Endothelial cell of umbilical vein (primary cell): ENCODE results near the gene MROH9. TPM values are rescaled to one million over a fixed set of nuclear protein-coding genes. Genes with fewer than 3 reads are reported as not detected.

Source experiments
- BruUV-seq: library from RNA; stranded (reverse); fragments of 400-500 nt; replicated peaks from 2 replicates; lab custom pipeline; 2021; lab: Mats Ljungman, UMichigan
- CTCF ChIA-PET: fragments of 300-600, 350-600 bp; sonication (Branson Sonifier 250); formaldehyde crosslinking; loops from one replicate; lab custom pipeline; 2021; ENCODE audit warnings: antibody characterized with exemption, inconsistent platforms; lab: Charles Lee
- POLR2A ChIA-PET: fragments of 300-600, 350-600 bp; sonication (Branson Sonifier 250); formaldehyde crosslinking; loops from one replicate; lab custom pipeline; 2021; ENCODE audit warnings: antibody characterized with exemption, inconsistent platforms; lab: Charles Lee
- DNase-seq: peaks from one replicate; pipeline ENCODE4 v3.0.0-alpha.2; 2011; ENCODE audit warnings: low read depth, low spot score
- FAIRE-seq: peaks from 2 replicates; lab custom pipeline; 2011; peaks lifted over from hg19 to GRCh38; lab: Jason Lieb, UNC
- H2AFZ ChIP-seq: 2 replicates; pipeline ENCODE4 v1.6.0; 2012; ENCODE audit warnings: low read depth, low read length, control low read depth, inconsistent platforms
- H3K27ac ChIP-seq: 2 replicates; pipeline ENCODE4 v1.5.1; 2011; ENCODE audit warnings: low read depth, mild to moderate bottlenecking, control low read depth, low read length, moderate library complexity; ENCODE audit not compliant: insufficient read depth
- H3K27me3 ChIP-seq, 2 experiments: 2 replicates each; pipeline versions ENCODE4 v1.6.0 to v1.6.1; 2011; ENCODE audit warnings: low read length in 2 of 2, mixed read lengths in 1 of 2; ENCODE audit not compliant: control insufficient read depth in 2 of 2, insufficient read depth in 2 of 2
- H3K36me3 ChIP-seq, 2 experiments: 2 replicates in 1 of 2; 3 replicates in 1 of 2; pipeline ENCODE4 v1.5.1; 2011; ENCODE audit warnings: low read length in 2 of 2, mild to moderate bottlenecking in 1 of 2, moderate library complexity in 1 of 2; ENCODE audit not compliant: control insufficient read depth in 2 of 2, insufficient read depth in 2 of 2; ENCODE audit errors: extremely low read depth in 1 of 2
- H3K4me1 ChIP-seq: 3 replicates; pipeline ENCODE4 v1.5.1; 2011; ENCODE audit warnings: mild to moderate bottlenecking, low read length; ENCODE audit not compliant: control insufficient read depth, insufficient read depth; ENCODE audit errors: extremely low read depth
- H3K4me2 ChIP-seq: 2 replicates; pipeline ENCODE4 v1.6.1; 2011; ENCODE audit warnings: low read length, control low read depth, mixed read lengths; ENCODE audit not compliant: insufficient read depth
- H3K4me3 ChIP-seq, 3 experiments: fragments of 200-600 bp in 1 of 3; sonication (generic), shearing (Covaris generic) in 1 of 3; replicated peaks in 1 of 3; 2 replicates each; pipeline ENCODE4 v1.5.1; 2011 to 2016; ENCODE audit warnings: control low read depth in 3 of 3, low read length in 3 of 3, mild to moderate bottlenecking in 2 of 3, inconsistent platforms in 1 of 3, low read depth in 1 of 3, moderate library complexity in 1 of 3; ENCODE audit not compliant: insufficient read depth in 1 of 3
- H3K79me2 ChIP-seq: 2 replicates; pipeline ENCODE4 v1.6.0; 2012; ENCODE audit warnings: low read length, inconsistent platforms; ENCODE audit not compliant: control insufficient read depth, insufficient read depth
- H3K9ac ChIP-seq: replicated peaks from 2 replicates; pipeline ENCODE3; 2011; ENCODE audit warnings: low read length, control low read depth; ENCODE audit not compliant: insufficient read depth; ENCODE audit errors: extremely low read depth
- H3K9me1 ChIP-seq: replicated peaks from 3 replicates; pipeline ENCODE4 v1.6.0; 2011; ENCODE audit warnings: mild to moderate bottlenecking, low read length; ENCODE audit not compliant: control insufficient read depth, insufficient read depth; ENCODE audit errors: extremely low read depth
- H3K9me3 ChIP-seq: replicated peaks from 2 replicates; pipeline ENCODE4 v1.5.1; 2012; ENCODE audit warnings: low read length, inconsistent platforms; ENCODE audit not compliant: control insufficient read depth, insufficient read depth
- H4K20me1 ChIP-seq: replicated peaks from 2 replicates; pipeline ENCODE3; 2011; ENCODE audit warnings: mild to moderate bottlenecking, low read length; ENCODE audit not compliant: control insufficient read depth, insufficient read depth; ENCODE audit errors: extremely low read depth
- EZH2 ChIP-seq: IDR thresholded peaks from 2 replicates; pipeline ENCODE4 v1.6.1; 2012; ENCODE audit warnings: borderline replicate concordance, low read depth, mild to moderate bottlenecking, moderate library complexity, low read length, inconsistent platforms; ENCODE audit not compliant: severe bottlenecking
- FOS ChIP-seq: IDR thresholded peaks from 2 replicates; pipeline ENCODE4 v1.6.1; 2011; ENCODE audit warnings: mild to moderate bottlenecking, low read length, moderate library complexity, borderline replicate concordance; ENCODE audit not compliant: insufficient read depth
- GATA2 ChIP-seq: IDR thresholded peaks from 2 replicates; pipeline ENCODE4 v1.7.0; 2011; ENCODE audit warnings: low read depth, mild to moderate bottlenecking, moderate library complexity, mixed read lengths, low read length; ENCODE audit not compliant: insufficient read length, insufficient read depth
- JUN ChIP-seq: IDR thresholded peaks from 2 replicates; pipeline ENCODE4 v1.6.1; 2011; ENCODE audit warnings: borderline replicate concordance, low read depth; ENCODE audit not compliant: insufficient read length, insufficient read depth
- MYC ChIP-seq: IDR thresholded peaks from one replicate; pipeline ENCODE4 v1.6.1; 2011; ENCODE audit warnings: mild to moderate bottlenecking, low read depth, low read length
- POLR2A ChIP-seq: IDR thresholded peaks from 2 replicates; pipeline ENCODE4 v1.6.1; 2012; ENCODE audit warnings: low read depth, mild to moderate bottlenecking, control low read depth, low read length
- POLR2AphosphoS5 ChIP-seq: IDR thresholded peaks from 2 replicates; pipeline ENCODE4 v1.6.1; 2012; ENCODE audit warnings: low read depth, mild to moderate bottlenecking, control low read depth, low read length, moderate library complexity; ENCODE audit not compliant: insufficient read depth
- dilution Hi-C: fragments of 300-500 bp; cut with MboI; formaldehyde crosslinking; loops from one replicate; pipeline ENCODE4 v1.15.0; 2019; ENCODE audit warnings: low sequenced_read_pairs; ENCODE audit not compliant: extremely low pct_ligation_motif_present
- intact Hi-C: fragments of 100-400 bp; cut with micrococcal nuclease; formaldehyde crosslinking; loops from one replicate; pipeline ENCODE4 v1.10.0; 2022
- polyA plus RNA-seq, 4 experiments: library from polyadenylated mRNA; depleted of rRNA in 3 of 4; stranded (reverse) in 3 of 4; unstranded in 1 of 4; fragments of >200 nt; gene quantifications; 2 replicates each; pipeline versions ENCODE4 v1.2.1 to v1.2.3, GENCODE V29; 2011 to 2012; ENCODE audit warnings: missing spikeins in 1 of 4
- total RNA-seq: library from RNA; stranded (reverse); gene quantifications from 2 replicates; pipeline ENCODE4 v1.2.3, GENCODE V29; 2021
- TF ChIP-seq, protein P1 (sequence below), 2 donors: IDR thresholded peaks; 1 replicate in 1 of 2; 2 replicates in 1 of 2; pipeline ENCODE4 v1.5.1; 2011; ENCODE audit warnings: low read length in 2 of 2, mild to moderate bottlenecking in 2 of 2, moderate library complexity in 2 of 2, control low read depth in 1 of 2, inconsistent platforms in 1 of 2, low read depth in 1 of 2; ENCODE audit not compliant: insufficient read depth in 1 of 2; ENCODE audit errors: extremely low read depth in 1 of 2
- TF ChIP-seq, protein P2 (sequence below): IDR thresholded peaks from 2 replicates; pipeline ENCODE4 v1.6.1; 2011; ENCODE audit not compliant: insufficient read depth, insufficient read length

MROH9 gene
- total and polyA plus RNA-seq, 2 donors (not counting 3 experiments of a cell fraction or from before 2014, with no cell fraction given) = not detected

DNA sequence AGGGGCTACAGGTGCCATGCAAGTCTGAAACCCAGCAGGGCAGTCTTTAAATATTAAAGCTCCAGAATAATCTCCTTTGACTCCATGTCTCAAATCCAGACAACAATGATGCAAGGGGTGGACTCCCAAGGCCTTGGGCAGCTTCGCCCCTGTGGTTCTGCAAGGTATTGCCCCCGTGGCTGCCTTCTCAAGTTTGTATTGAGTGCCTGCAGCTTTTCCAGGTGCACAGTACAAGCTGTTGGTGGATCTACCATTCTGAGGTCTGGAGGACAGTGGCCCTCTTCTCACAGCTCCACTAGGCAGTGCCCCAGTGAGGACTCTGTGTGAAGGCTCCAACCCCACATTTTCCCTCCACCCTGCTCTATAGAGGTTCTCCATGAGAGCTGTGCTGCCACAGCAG is 3.7 kb upstream of the MROH9 start:
- FAIRE-seq = no peak
- Histone ChIP-seq H3K27ac (no peak overlapping the region), H3K4me3 (no peak overlapping the region), H3K4me2 (no peak overlapping the region), H3K79me2 (no peaks in the 10 kb centered on the region), H3K9me1 (no peaks in the 10 kb centered on the region), H3K27me3 (no peaks in the 10 kb centered on the region), H3K9me3 (no peaks in the 10 kb centered on the region), H2AFZ (no peak overlapping the region), H3K4me1 (no peaks in the 10 kb centered on the region), H3K36me3 (no peaks in the 10 kb centered on the region), H3K9ac (no peak overlapping the region), H4K20me1 (no peaks in the 10 kb centered on the region)
- no TSS peak for BruUV-seq
- CTCF ChIA-PET = interaction anchor here (1.3 to 7.7 kb wide), 3 partner anchors 12 to 1003 kb away, joined by 3 to 124 read pairs (median 24); no protein-coding TSS in a partner anchor
- intact Hi-C loops (no loop called here), dilution Hi-C loops (no loop called here)
- DNase-seq = no peak
- TF ChIP-seq, protein P1, sequence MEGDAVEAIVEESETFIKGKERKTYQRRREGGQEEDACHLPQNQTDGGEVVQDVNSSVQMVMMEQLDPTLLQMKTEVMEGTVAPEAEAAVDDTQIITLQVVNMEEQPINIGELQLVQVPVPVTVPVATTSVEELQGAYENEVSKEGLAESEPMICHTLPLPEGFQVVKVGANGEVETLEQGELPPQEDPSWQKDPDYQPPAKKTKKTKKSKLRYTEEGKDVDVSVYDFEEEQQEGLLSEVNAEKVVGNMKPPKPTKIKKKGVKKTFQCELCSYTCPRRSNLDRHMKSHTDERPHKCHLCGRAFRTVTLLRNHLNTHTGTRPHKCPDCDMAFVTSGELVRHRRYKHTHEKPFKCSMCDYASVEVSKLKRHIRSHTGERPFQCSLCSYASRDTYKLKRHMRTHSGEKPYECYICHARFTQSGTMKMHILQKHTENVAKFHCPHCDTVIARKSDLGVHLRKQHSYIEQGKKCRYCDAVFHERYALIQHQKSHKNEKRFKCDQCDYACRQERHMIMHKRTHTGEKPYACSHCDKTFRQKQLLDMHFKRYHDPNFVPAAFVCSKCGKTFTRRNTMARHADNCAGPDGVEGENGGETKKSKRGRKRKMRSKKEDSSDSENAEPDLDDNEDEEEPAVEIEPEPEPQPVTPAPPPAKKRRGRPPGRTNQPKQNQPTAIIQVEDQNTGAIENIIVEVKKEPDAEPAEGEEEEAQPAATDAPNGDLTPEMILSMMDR (IDR thresholded peaks at IDR 0.05; ENCODE audit: extremely low read depth in 1 of 2, insufficient read depth in 1 of 2, low read depth in 1 of 2, low read length in 2 of 2) = no peak
- TF ChIP-seq FOS (no peak), JUN (no peak), POLR2AphosphoS5 (no peak), POLR2A (no peak), EZH2 (no peak), GATA2 (no peak), MYC (no peak)
- TF ChIP-seq, protein P2, sequence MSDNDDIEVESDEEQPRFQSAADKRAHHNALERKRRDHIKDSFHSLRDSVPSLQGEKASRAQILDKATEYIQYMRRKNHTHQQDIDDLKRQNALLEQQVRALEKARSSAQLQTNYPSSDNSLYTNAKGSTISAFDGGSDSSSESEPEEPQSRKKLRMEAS = no peak
- POLR2A ChIA-PET = no interaction called here
